Fibroblast of lung (primary cell): ENCODE data around the gene L3MBTL3.

Experiments
- EZH2 ChIP-seq: IDR thresholded peaks from 2 replicates; pipeline ENCODE4 v1.5.1; 2012; ENCODE audit warnings: low read length, control low read depth, mild to moderate bottlenecking; ENCODE audit errors: missing control alignments
- TF ChIP-seq, protein P1 (sequence below), 2 donors: IDR thresholded peaks in 1 of 2; conservative IDR thresholded peaks in 1 of 2; 1 replicate in 1 of 2; 2 replicates in 1 of 2; pipeline ENCODE4 v1.5.1; 2011 to 2012; ENCODE audit warnings: low read length in 2 of 2, control low read depth in 1 of 2, inconsistent platforms in 1 of 2, low read depth in 1 of 2, mild to moderate bottlenecking in 1 of 2

DNA sequence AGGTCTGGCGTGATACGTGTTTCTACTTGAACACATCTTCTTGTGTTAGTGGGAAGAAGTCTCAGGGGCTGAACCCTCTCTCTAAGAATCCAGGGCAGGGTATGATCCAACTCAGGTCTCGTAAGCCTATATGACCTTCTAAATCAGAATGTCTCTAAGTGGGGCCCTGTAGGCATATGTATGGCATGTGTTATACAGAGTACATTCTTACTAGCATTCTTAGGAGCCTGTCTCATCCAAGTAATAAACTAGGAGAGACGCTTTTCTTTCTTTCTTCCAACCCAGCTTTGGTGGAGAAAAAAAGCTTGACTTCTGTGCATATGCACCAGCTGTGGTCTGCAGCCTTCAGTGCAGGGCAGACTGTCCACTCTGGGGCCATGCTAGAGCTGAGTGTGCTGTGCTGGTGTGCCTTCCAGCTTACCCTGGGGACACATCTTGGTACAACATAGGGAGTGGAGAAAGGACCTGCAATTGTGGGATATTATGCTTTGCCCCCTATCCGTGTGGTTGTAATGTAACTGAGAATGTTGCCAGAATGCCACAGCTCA, 47.3 kb downstream of the L3MBTL3 start:
- TF ChIP-seq EZH2: no peak
- TF ChIP-seq, protein P1, sequence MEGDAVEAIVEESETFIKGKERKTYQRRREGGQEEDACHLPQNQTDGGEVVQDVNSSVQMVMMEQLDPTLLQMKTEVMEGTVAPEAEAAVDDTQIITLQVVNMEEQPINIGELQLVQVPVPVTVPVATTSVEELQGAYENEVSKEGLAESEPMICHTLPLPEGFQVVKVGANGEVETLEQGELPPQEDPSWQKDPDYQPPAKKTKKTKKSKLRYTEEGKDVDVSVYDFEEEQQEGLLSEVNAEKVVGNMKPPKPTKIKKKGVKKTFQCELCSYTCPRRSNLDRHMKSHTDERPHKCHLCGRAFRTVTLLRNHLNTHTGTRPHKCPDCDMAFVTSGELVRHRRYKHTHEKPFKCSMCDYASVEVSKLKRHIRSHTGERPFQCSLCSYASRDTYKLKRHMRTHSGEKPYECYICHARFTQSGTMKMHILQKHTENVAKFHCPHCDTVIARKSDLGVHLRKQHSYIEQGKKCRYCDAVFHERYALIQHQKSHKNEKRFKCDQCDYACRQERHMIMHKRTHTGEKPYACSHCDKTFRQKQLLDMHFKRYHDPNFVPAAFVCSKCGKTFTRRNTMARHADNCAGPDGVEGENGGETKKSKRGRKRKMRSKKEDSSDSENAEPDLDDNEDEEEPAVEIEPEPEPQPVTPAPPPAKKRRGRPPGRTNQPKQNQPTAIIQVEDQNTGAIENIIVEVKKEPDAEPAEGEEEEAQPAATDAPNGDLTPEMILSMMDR (conservative IDR thresholded peaks at IDR 0.05 in 1 of 2, IDR thresholded peaks at IDR 0.05 in 1 of 2; ENCODE audit: low read depth in 1 of 2, low read length in 2 of 2): no peak
